Stimulated activated CD4-positive, alpha-beta T cell treated with anti-CD3 and anti-CD28 coated beads, Interleukin-2, amount 100 ng/mL, for 48 hours (primary cell): ENCODE results near the gene PCDH1.
"Not testable (repeated sequence)": the region's sequence is repeated elsewhere in the genome, so short reads cannot be mapped to it uniquely, and the experiment has no call there.

Source experiments
- DNase-seq, 2 donors: peaks; one replicate each; pipeline ENCODE4 v3.0.0-alpha.2; 2020

PCDH1 gene

DNA sequence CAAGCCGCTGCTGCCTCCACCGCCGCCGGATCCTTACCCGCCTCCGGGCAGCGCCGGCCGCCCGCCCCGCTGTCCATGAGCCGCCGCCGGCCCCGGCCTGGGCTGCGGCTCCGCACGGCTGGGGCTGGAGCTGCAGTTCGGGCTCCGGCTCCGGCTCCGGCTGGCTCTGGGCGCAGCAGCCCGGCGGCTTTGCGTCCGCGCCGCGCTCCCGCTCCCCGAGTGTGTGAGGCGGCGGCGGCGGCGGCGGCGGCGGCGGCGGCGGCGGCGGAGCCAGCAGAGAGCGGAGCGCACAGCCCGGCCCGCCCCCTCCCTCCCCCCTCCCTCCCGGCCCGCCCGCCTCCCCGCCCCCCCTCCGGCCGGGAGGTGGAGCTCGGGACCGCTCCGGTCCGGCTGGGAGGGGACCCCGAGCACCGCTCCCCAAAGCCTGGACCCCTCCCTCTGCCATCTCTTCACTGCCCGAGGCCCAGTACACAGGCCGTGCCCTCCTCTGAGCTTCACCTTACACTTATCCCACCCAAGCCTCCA is at the start of gene PCDH1:
PCDH1 (minus strand) TSS at position 225 of the 525 bp plus-strand sequence; CDS start at position 77, 148 bp downstream.
- no peak for DNase-seq

GRCh38 chr5:141926434-141926833 is 48.2 kb upstream of the PCDH1 start:
- DNase-seq: no peak

- DNase-seq: peak; percentile 85 to 87
Measured at GRCh38 chr5:141923448-141924313, 45.5 kb upstream of the PCDH1 start, which contains the start of gene DELE1. DELE1 (plus strand) TSS chr5:141923871; CDS start chr5:141923942, 71 bp downstream.

- DNase-seq: not testable (repeated sequence)
Measured at GRCh38 chr5:141922827-141923447, 44.7 kb upstream of the PCDH1 start.

DNA sequence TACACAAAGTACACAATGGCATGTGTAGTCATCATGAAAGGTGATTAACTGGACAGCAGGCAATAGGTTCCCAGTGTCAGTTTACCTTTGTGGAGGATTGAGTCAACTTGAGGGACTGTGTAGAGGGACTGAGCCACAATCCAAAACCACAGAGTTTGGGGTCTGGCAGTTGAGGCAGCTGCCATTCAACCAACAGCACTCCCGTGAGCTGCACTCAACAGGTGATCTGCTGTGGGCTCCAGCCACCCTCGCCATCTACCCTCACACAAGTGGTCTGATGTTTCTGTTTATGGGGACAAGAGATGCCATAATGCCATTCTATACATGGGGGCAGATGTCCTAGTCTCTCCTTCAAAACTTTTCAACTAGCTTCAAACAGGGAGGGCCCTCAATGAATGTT is 42.6 kb upstream of the PCDH1 start:
- DNase-seq: no peak

GRCh38 chr5:141919218-141920119 is 41.3 kb upstream of the PCDH1 start:
- no peak for DNase-seq

- no peak for DNase-seq
Measured at GRCh38 chr5:141917760-141918159, 39.5 kb upstream of the PCDH1 start.

DNA sequence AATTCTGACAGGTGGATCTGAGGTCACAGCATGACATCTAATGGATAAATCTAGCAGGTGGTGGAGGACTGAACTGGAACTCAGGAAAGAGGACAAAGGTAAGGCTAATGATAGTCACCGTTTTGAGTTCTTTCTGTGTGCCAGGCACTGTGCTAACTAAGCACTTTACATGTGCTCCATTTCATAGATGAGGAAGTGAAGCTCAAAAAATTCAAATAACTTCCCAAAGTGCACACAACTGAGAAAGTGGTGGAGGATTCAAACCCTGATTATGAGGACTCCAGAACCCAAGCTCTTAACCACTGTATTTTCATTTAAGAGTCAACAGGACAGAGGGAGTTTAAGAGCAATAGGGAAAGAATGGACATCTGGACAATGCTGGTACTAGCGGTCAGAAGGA is 38.3 kb upstream of the PCDH1 start:
- DNase-seq: no peak

DNA sequence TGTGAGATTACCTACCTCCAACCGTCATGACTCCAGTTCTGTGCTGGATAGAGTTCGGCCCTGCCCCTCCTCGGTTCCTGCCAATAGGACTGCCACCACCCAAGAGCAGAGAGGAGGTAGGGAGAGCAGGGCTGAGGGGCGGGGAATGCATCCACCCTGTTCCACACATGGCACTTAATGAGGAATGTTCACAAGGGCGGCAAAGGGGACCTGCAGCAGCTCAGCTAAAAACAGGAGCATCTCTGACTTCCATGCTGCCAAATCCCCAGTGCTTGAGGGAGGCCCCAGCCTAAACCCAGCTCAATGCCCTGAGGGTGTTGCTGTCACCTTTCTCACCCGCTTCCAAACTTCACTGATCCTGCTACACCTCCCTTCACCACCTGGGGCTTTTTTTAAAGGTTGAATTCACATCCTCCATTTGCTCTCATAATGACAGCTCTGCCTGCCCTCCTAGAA is 37.7 kb upstream of the PCDH1 start:
- DNase-seq: no peak

DNA sequence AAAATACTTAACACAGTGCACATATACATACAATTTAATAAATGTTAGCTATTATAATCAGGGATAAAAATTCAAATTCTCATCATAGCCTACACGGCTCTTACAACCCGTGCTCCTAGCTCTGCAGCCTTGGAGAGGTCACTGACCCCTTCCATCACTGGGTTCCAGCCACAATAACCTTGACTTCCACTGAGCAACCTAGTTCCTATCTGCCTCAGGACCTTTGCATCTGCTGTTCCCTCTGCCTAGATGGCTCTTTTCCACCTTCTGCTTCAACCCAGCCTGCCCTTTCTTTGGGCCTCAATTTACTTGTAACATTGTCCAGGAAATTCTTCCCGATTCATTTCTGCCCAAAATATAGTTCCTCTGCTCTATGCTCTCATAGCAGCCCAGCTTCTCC is 36.6 kb upstream of the PCDH1 start:
- DNase-seq: no peak

DNA sequence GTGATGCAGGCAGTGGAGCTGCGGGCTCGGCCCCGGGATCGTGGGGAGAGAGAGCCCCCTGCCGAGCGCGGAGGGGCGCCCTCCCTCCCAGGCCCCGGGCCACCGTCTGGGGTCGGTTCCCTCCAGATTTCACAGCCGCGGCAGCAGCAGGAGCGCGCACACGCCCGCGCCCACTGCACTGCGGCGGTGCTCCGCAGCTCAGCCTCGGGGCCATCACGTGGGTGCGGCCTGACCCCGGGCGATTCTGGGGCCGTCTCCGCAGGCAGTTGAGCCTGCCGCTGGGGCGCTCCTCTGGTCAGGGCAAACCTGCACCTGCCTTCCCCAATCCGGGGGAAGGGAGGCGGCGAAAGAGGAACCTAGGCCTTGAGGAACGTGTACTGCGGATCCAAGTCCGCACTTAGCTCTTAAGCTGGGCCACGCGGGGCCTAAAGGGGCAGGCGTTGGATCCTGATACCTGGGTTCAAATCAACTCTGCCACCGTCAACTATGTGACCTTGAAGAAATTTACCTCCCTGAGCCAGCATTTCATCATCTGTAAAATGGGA is 36.1 kb upstream of the PCDH1 start:
- DNase-seq: no peak

- no peak for DNase-seq
Measured at GRCh38 chr5:141913560-141914198, 35.5 kb upstream of the PCDH1 start.

GRCh38 chr5:141910271-141910673 is 32.1 kb upstream of the PCDH1 start:
- DNase-seq: no peak

DNA sequence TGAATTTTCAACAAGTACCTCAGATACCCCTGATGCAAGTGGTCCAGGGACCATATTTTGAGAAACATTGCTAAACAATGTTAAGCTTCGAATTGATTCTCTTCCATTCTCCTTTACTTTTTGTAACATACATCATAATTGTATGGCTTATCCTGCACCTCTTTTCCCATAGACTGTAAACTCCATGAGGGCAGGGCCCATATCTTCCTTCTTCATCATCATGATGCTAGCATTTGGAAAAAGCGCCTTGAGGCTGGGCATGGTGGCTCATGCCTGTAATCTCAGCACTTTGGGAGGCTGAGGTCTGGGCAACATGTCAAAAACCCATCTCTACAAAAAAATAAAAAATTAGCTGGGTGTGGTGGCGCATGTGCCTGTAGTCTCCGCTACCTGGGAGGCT is 31.0 kb upstream of the PCDH1 start:
- DNase-seq: no peak

DNA sequence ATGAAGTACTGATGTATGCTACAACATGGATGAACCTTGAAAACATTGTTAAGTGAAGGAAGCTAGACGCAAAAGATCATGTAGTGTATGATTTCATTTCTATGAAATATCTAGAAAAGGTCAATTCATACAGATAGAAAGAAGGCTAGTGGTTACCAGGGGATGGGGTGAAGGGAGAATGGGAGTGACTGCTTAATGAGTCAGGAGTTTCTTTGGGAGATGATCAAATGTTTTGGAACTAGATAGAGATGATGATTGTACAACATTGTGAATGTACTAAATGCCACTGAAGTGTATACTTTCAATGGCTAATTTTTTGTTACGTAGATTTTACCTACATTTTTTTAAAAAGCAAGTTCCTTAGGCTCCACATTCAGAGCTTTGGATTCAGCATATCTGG is 30.6 kb upstream of the PCDH1 start:
- no peak for DNase-seq

GRCh38 chr5:141906972-141907371 is 28.8 kb upstream of the PCDH1 start:
- no peak for DNase-seq

- DNase-seq: no peak
Measured at GRCh38 chr5:141906517-141906916, 28.3 kb upstream of the PCDH1 start.

DNA sequence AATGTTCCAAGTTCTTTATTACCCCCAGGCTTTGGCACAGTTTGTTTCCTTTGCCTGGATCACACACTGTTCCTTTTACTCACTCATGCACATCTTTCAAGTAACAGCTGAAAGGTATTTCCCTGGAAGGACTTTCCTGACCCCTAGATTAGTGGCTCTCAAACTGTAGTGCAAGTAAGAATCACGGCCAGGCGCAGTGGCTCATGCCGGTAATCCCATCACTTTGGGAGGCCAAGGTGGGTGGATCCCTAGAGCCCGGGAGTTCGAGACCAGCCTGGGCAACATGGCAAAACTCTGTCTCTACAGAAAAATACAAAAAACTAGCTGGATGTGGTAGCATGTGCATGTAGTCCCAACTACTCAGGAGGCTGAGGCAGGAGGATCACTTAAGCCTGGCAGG is 26.3 kb upstream of the PCDH1 start:
- DNase-seq: no peak

- DNase-seq: no peak
Measured at GRCh38 chr5:141903261-141903660, 25.1 kb upstream of the PCDH1 start.

DNA sequence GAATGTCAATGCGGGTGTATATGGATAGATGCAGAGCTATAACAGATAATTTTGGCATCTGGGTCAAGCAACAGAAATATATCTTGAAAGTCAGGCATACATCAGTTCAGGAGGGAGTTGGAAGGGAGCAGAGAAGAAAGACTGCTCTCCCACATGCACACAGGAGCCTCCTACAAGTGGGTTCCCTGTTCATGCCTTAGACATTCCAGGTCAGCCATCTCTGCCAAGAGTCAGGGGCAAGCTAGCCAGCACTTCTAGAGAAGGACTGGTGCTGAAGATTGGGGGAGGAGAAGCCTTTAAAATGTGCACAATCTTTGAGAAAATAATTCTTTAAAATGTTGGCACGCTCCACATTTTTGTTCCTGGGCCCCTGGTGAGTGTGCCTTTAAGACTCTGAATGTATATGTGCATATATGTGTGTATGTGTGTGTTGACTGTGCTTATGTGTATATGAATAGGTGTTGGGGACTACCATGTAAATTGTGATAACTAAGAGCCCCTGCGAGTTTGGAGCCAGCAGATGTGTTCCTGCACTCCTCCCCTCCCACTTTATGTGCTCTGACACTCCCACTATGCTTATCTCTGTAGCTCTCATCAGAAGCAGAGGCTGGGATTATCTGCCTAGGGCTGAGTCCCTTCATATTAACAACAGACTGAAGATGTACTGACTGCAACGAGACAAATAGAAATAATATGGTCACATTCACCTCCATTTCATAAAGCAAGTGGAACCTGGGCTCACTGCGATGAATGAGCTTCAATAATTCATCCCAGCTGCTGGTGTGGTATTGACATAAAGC is 24.0 kb upstream of the PCDH1 start:
- DNase-seq: no peak

DNA sequence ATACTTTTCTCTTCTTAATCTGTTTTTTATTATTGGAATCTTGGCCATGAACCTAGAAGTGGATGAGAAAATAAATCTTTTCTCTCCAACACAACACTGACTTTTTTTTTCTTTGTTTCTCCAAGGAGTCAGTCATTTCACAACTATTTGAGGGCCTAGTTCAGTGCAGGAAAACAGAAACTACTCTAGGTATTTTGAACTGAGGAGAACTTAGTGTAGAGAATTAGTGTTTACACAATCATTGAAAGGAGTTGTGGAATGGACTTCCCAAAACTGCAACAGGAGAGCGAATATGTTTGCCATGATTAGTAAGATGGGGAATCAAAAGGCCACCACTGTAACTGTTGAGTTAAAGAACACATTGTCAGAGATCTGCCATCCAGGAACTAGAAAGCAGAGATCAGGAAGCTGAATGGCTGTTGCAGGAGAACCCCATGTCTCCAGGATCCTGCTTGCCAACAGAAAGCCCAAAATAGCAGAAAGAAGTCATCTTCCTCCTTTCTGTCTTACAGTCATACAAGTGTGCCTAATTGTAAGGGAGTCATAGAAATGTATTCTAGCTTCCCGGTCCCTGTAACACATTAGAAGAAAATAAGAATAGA is 20.3 kb upstream of the PCDH1 start:
- DNase-seq: no peak
